GM12872 (cell line): ENCODE measurements around the gene BYSL.

Experiments used
- TF ChIP-seq, protein P1 (sequence below): IDR thresholded peaks from 3 replicates; pipeline ENCODE4 v1.5.1; 2011; ENCODE audit warnings: low read depth, mild to moderate bottlenecking, low read length, moderate library complexity; ENCODE audit not compliant: insufficient read depth

BYSL gene

DNA sequence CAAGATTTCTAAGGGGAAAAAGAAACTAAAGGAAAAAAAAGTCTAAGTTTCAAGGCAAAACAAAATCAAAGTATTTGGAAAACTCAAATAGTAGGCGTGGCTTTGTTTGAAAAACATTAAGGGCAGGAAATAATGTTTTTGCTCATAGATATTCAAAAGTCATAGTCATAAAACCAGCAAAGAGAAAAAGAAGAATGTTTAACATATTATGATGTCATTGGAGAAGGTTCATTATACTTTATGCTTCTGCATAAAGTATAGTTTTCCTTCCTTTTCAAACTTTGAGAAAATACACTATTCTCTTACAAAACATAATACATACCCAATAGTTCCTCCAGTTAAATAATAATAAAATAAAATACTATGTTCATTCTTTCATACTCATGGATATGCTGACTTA lies 39.8 kb upstream of the BYSL start:
- TF ChIP-seq, protein P1, sequence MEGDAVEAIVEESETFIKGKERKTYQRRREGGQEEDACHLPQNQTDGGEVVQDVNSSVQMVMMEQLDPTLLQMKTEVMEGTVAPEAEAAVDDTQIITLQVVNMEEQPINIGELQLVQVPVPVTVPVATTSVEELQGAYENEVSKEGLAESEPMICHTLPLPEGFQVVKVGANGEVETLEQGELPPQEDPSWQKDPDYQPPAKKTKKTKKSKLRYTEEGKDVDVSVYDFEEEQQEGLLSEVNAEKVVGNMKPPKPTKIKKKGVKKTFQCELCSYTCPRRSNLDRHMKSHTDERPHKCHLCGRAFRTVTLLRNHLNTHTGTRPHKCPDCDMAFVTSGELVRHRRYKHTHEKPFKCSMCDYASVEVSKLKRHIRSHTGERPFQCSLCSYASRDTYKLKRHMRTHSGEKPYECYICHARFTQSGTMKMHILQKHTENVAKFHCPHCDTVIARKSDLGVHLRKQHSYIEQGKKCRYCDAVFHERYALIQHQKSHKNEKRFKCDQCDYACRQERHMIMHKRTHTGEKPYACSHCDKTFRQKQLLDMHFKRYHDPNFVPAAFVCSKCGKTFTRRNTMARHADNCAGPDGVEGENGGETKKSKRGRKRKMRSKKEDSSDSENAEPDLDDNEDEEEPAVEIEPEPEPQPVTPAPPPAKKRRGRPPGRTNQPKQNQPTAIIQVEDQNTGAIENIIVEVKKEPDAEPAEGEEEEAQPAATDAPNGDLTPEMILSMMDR, result no peak

DNA sequence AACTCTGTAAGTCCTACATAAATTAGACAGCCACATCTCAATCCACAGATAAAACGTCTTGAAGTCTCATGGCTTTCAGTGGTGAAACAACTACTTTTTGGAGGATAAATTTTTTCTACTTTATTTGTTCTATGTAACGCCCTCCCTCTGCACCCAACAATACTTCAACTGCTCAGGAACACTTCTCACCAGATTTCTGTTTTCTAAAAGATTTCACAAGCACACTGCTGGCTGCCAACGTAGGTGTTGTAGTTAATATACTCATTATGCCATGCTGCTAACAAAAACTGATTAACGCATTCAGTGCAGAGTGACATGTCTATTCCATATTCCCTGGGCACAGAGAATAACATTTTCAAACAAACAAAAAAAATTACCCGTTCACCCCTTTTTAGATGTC lies 36.3 kb upstream of the BYSL start:
- TF ChIP-seq, protein P1, result no peak

DNA sequence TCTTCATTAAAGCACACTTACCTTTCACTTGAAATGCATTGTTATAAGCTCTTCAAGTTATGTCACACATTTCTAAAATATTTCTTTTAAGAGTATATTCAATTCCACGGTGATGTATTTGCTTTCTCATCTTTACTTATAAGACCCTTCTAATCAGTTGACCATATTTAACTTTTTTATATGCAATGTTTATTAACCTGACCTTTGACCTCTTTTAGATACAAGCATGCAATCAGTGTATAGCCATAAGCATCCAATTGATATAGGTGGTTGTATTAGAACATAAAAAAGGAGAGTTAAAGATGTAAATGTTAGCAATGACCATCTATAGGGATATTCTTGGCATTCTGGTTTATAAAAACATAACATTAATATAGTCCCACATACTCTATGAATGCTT lies 35.4 kb upstream of the BYSL start:
- TF ChIP-seq, protein P1, result no peak

DNA sequence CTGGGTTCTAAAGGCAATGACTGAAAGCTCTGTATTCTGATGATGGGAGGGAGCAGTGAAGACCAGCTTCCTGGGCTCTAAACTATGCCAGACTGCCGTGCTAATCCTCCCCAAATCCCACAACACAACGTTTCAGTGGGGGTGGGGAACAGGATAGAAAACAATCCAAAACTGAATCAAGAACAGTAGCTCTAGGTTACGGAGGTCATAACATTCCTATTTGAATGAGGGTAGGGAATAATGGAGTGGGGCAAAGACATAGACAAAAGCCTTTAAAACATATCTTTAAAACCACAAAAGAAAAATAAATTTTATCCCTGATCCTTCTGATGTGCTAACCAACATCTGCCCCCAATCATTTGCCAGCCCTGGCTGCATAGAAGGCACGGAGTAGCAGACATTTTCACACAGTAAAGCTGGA lies 34.0 kb upstream of the BYSL start:
- TF ChIP-seq, protein P1, result no peak

DNA sequence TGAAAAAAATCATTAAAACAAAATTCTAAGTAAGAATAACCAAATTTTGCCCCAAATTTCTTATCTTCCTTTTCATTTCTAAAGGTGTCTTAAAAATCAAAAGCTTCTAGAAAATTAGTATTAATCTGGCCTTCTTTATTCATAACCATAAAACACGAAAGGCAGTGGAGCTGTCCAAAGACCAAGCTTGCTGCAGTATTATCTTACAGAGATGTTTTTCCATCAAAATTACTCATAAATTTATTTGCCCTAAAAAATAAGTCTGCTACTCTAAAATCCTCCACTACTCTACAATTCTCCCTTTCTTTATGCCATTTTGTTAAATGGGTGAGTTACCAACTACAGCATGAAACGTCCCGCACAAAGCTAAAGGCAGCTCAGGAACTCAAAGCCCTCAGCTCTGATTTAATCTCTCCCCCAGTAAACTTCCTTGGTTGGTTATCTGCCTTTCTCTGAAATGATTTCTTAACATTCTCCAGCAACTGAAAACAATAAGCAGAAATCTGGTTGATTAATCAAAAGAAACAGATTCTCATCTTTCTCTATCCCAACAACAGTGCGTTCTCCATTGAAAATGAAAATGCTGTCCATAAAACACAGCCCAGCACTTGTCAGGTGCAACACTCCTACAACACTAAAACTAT lies 28.3 kb upstream of the BYSL start:
- TF ChIP-seq, protein P1, result no peak

DNA sequence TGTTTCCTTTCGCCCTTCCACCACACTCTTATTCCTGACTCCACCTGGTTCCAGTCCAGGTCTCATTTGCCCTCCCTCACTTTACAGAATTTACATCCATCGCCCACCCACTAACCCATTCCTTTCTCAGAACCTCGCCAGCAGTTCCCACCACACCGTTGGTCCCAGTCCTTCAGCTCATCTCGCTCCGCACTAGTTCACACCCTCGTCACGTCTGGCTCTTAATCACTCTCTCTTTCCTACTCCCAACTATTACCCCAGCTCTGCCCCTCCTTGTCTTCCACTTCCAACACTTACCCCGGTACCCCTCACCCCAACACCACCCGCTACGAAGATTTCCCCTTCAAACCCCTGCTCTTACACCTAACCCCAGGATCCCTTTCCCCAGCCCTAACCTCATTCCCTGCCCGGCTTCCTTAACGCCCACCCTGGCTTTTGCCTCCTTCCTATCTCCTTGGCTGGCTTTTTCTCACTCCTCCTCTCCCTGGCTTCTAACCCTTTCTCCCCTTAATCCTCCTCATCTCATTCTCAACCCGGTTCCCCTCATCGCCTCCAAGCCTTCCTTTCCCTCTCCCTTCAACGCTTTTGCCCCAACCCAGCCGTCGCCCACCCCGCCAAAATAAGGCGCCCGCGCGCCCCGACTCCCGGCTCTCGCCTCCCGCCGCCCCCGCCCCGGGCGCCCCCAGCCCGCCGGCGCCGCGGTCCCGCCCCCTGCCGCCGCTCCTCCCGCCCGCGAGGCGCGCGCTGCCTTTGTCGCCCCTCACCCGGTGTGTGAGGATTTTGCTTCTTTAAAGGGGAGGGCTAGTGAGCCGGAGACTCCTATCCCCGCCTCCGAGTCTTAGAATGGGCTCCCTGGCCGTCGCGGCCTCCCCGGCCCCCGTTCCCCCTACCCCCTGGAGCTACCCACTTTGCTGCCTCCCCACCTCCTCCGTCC lies 26.7 kb upstream of the BYSL start:
- TF ChIP-seq, protein P1, result no peak
